ENCODE results near the gene KIAA0232. TPM values are rescaled to one million over a fixed set of nuclear protein-coding genes. Genes with fewer than 3 reads are reported as not detected.

Gene KIAA0232
- total RNA-seq, 4 donors from 2014 or later, result 19.8 to 73.6 (median 49.5) TPM

- Histone ChIP-seq H3K4me1 (no peaks in the 10 kb centered on the region), H3K4me3 (no peak overlapping the region), H3K9me3 (no peaks in the 10 kb centered on the region), H3K27ac (no peak overlapping the region), H3K36me3 (peaks cover 0 to 80% (median 0%) of the 10 kb centered on the region in 3 donors), H3K27me3 (no peaks in the 10 kb centered on the region)
- TF ChIP-seq POLR2A (IDR thresholded peaks at IDR 0.05), result no peak
- TF ChIP-seq CTCF (IDR thresholded peaks at IDR 0.05), result peak in 2 of 6 experiments; percentile 10 to 15
- no peak for DNase-seq
These were observed 90.8 kb downstream of the KIAA0232 start for GRCh38 chr4:6873291-6873690.

- Histone ChIP-seq H3K9me3 (no peaks in the 10 kb centered on the region), H3K4me3 (no peak overlapping the region), H3K27ac (no peak overlapping the region), H3K36me3 (peaks cover 0 to 80% (median 0%) of the 10 kb centered on the region in 3 donors), H3K27me3 (no peaks in the 10 kb centered on the region), H3K4me1 (no peaks in the 10 kb centered on the region)
- DNase-seq, result peak; percentile 69 to 91 (median 85)
- TF ChIP-seq POLR2A (IDR thresholded peaks at IDR 0.05) (no peak), CTCF (IDR thresholded peaks at IDR 0.05) (peak; percentile 61 to 86 (median 82))
These were observed 91.4 kb downstream of the KIAA0232 start for GRCh38 chr4:6873792-6874461.

- Histone ChIP-seq H3K4me1 (no peaks in the 10 kb centered on the region), H3K36me3 (peaks cover 0 to 83% (median 0%) of the 10 kb centered on the region in 3 donors), H3K27ac (no peak overlapping the region), H3K27me3 (no peaks in the 10 kb centered on the region), H3K9me3 (no peaks in the 10 kb centered on the region), H3K4me3 (no peak overlapping the region)
- no peak for DNase-seq
- no peak for TF ChIP-seq CTCF (IDR thresholded peaks at IDR 0.05)
- TF ChIP-seq POLR2A (IDR thresholded peaks at IDR 0.05), result no peak
These were observed 92.5 kb downstream of the KIAA0232 start for GRCh38 chr4:6874981-6875380.

- Histone ChIP-seq H3K27ac (no peak overlapping the region), H3K27me3 (no peaks in the 10 kb centered on the region), H3K4me1 (no peaks in the 10 kb centered on the region), H3K9me3 (no peaks in the 10 kb centered on the region), H3K36me3 (peaks cover 0 to 81% (median 0%) of the 10 kb centered on the region in 3 donors), H3K4me3 (no peak overlapping the region)
- peak in 2 of 3 donors; percentile 38 to 60 for DNase-seq
- no peak for TF ChIP-seq CTCF (IDR thresholded peaks at IDR 0.05)
- TF ChIP-seq POLR2A (IDR thresholded peaks at IDR 0.05), result no peak
These were observed 92.9 kb downstream of the KIAA0232 start for GRCh38 chr4:6875431-6875831.

- H3K27ac ChIP-seq, result no peak overlapping the region
- DNase-seq, result no peak
- peaks cover 0 to 88% (median 0%) of the 10 kb centered on the region in 3 donors for H3K36me3 ChIP-seq
- no peaks in the 10 kb centered on the region for H3K4me1 ChIP-seq
- TF ChIP-seq POLR2A (IDR thresholded peaks at IDR 0.05) (no peak), CTCF (IDR thresholded peaks at IDR 0.05) (no peak)
- no peaks in the 10 kb centered on the region for H3K9me3 ChIP-seq
- H3K4me3 ChIP-seq, result no peak overlapping the region
- H3K27me3 ChIP-seq, result no peaks in the 10 kb centered on the region
These were observed 93.9 kb downstream of the KIAA0232 start for GRCh38 chr4:6876440-6876839.
